Retinal pigment epithelial cell (primary cell): ENCODE results near the gene FBXL22.
A peak's percentile ranks its signal among the peaks of the same experiment; 100 is the strongest.
"Not testable (repeated sequence)": the region's sequence is repeated elsewhere in the genome, so short reads cannot be mapped to it uniquely, and the experiment has no call there.

ENCODE experiments used
- DNase-seq: peaks from one replicate; pipeline ENCODE4 v3.0.0-alpha.2; 2010; ENCODE audit warnings: low read depth
- H3K4me3 ChIP-seq: 2 replicates; pipeline ENCODE4 v1.5.1; 2011; ENCODE audit warnings: mild to moderate bottlenecking, low read length, control low read depth, moderate library complexity
- TF ChIP-seq, protein P1 (sequence below): conservative IDR thresholded peaks from 2 replicates; pipeline ENCODE4 v1.5.1; 2011; ENCODE audit warnings: low read depth, low read length, control low read depth, inconsistent platforms

The FBXL22 gene

DNA sequence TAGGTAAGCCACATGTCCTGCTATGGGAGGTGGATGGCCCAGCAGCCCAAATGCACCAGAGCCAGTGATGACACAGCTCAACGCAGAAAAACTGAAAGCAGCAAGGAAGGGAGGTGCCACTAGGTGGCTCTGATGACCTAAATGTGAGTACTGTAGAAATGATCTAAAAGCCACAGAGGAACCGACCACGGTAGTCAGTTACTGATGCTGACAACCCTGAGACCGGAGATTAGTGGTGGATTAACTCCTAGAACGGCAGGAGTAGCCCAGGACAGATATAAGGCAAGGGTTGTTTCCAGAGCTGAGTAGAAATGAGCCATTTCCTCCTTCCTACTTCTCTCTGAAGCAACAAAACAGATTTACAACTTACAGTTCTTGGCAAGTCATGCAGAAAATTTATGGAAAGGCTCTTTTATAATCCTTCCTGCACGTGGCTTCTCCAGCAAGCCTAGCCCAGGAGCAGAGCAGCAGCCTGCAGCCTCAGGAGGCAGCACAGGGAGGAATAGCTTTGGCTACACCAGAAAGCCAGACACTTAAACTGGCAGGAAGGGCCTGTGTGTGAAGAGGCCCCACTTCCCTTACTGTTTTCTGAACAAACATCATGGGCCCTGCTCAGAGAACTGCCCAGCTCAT, 13.1 kb downstream of the FBXL22 start:
- H3K4me3 ChIP-seq = no peak overlapping the region
- DNase-seq = peak; percentile 97
- TF ChIP-seq, protein P1, sequence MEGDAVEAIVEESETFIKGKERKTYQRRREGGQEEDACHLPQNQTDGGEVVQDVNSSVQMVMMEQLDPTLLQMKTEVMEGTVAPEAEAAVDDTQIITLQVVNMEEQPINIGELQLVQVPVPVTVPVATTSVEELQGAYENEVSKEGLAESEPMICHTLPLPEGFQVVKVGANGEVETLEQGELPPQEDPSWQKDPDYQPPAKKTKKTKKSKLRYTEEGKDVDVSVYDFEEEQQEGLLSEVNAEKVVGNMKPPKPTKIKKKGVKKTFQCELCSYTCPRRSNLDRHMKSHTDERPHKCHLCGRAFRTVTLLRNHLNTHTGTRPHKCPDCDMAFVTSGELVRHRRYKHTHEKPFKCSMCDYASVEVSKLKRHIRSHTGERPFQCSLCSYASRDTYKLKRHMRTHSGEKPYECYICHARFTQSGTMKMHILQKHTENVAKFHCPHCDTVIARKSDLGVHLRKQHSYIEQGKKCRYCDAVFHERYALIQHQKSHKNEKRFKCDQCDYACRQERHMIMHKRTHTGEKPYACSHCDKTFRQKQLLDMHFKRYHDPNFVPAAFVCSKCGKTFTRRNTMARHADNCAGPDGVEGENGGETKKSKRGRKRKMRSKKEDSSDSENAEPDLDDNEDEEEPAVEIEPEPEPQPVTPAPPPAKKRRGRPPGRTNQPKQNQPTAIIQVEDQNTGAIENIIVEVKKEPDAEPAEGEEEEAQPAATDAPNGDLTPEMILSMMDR = peak; percentile 88

DNA sequence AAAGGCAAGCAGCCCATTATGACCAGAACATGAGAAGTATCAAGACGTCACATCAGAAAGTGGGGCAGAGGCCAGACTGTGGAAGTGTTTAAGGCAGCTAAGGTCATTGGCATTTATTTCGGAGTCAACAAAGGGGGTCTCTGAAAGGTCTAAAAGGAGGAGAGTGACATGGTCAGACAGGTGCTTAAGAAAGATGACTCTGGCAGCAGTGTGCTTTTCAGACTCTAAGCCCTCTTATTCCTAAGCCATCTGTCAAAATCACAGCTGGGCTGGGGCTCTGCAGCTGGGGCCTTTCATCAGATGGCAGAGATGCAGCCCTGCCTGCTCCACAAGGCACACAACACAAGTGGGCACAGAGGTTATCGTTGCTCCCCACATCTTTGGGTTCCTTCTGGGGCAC, 14.0 kb downstream of the FBXL22 start:
- no peak for DNase-seq
- TF ChIP-seq, protein P1 = no peak
- no peak overlapping the region for H3K4me3 ChIP-seq

DNA sequence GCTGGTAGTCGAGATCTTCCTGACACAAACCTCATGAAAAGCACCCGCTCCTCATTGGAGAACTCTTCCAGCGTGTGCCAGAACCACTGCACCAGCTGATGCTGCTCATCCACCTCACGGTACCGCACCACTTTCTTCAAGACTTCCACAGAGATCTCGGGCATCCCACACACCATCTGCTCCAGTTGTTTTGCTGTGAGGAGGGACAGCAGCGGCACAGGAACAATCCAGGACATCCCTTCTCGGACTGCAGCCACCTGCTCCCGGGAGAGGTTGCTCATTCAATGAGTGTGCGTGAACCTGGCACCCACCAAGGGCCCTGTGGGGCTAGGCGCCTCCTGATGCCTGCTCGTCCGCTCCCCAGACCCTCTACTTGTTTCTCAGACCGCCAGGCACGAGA, 15.1 kb downstream of the FBXL22 start:
- no peak overlapping the region for H3K4me3 ChIP-seq
- DNase-seq = no peak
- TF ChIP-seq, protein P1 = no peak

DNA sequence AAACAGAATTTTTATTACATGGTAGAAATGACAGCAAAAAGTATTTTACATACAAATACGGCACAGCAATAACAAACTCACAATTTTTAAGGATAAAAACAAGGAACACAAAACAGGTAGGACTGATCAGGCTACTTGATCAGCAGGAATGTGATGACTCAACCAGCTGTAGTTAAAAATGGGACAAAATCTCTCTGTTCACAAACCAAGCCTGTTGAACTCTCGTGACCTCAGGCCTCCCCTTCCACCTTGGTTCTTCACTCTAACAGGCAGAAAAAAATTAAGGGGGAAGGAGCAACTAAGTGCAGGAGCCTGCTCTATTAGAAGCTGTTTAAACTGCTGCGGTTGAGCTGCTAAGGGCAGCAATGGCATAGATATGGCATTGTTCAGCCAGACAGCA, 18.7 kb downstream of the FBXL22 start:
- no peak for DNase-seq
- no peak overlapping the region for H3K4me3 ChIP-seq
- TF ChIP-seq, protein P1 = no peak

DNA sequence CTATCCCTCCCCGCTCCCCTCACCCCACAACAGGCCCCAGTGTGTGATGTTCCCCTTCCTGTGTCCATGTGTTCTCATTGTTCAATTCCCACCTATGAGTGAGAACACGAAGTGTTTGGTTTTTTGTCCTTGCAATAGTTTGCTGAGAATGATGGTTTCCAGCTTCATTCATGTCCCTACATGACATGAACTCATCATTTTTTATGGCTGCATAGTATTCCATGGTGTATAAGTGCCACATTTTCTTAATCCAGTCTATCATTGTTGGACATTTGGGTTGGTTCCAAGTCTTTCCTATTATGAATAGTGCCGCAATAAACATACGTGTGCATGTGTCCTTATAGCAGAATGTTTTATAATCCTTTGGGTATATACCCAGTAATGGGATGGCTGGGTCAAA, 20.0 kb downstream of the FBXL22 start:
- DNase-seq, H3K4me3 ChIP-seq: not testable (repeated sequence)

DNA sequence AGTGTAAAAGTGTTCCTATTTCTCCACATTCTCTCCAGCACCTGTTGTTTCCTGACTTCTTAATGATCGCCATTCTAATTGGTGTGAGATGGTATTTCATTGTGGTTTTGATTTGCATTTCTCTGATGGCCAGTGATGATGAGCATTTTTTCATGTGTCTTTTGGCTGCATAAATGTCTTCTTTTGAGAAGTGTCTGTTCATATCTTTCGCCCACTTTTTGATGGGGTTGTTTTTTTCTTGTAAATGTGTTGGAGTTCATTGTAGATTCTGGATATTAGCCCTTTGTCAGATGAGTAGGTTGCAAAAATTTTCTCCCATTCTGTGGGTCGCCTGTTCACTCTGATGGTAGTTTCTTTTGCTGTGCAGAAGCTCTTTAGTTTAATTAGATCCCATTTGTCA, 20.4 kb downstream of the FBXL22 start:
- not testable (repeated sequence) for DNase-seq, H3K4me3 ChIP-seq

DNA sequence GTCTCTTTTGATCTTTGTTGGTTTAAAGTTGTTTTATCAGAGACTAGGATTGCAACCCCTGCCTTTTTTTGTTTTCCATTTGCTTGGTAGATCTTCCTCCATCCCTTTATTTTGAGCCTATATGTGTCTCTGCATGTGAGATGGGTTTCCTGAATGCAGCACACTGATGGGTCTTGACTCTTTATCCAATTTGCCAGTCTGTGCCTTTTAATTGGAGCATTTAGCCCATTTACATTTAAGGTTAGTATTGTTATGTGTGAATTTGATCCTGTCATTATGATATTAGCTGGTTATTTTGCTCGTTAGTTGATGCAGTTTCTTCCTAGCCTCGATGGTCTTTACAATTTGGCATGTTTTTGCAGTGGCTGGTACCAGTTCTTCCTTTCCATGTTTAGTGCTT, 23.6 kb downstream of the FBXL22 start:
- not testable (repeated sequence) for DNase-seq, H3K4me3 ChIP-seq

DNA sequence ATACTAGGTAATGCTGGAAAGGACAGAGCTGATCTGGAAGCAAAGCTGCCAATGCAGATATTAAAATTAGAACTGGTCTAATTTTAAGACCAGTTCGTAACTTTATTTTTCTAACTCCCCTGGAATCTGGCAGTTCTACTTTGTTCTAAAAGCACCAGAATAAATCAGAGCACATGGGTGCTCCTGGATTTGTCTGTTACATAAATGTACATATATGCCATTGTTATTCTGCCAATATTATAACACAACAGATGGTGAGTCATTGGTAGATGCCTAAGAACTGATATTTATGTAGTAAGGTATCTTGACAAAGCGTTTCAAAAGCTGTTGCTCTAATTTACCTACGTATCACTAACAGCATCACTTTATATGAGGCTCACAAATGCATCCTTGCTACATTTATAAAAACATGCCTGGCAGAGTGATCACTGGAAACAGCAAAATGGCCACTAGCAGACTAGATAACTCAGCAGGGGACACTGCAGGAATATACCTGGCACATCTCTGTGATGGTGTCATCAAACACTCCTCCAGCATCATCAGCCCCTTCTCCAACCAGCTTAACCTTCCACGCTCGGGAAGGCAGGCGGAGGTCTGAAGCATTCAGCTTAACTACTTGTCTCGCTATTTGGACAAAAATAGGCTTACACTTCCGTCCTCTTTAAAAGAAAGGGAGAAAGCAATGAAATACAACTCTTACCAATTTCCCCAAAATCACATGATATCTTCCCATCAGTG, 26.2 kb downstream of the FBXL22 start:
- no peak overlapping the region for H3K4me3 ChIP-seq
- TF ChIP-seq, protein P1 = no peak
- DNase-seq = no peak
